MCF 10A (cell line): ENCODE data around the gene THRAP3. TPM values are rescaled to one million over a fixed set of nuclear protein-coding genes. Genes with fewer than 3 reads are reported as not detected.
A peak's percentile ranks its signal among the peaks of the same experiment; 100 is the strongest.

ENCODE experiments used
- BruUV-seq: library from RNA; stranded (reverse); fragments of 400-500 nt; replicated peaks from 2 replicates; lab custom pipeline; 2021; lab: Mats Ljungman, UMichigan
- CTCF ChIA-PET: fragments of 300-600 bp; sonication (Branson Sonifier 250); formaldehyde crosslinking; extraction: SDS; loops from one replicate; lab custom pipeline; 2021; ENCODE audit warnings: antibody characterized with exemption, inconsistent platforms; lab: Yijun Ruan, JAX
- POLR2A ChIA-PET: fragments of 300-600, 350-650 bp; sonication (Branson Sonifier 250); formaldehyde crosslinking; extraction: SDS; loops from one replicate; lab custom pipeline; 2020; ENCODE audit warnings: antibody characterized with exemption, inconsistent platforms; lab: Yijun Ruan, JAX
- DNase-seq: peaks from one replicate; pipeline ENCODE4 v3.0.0-alpha.2; 2018; ENCODE audit not compliant: unreplicated experiment
- H3K27ac Mint-ChIP-seq: one replicate; pipeline ENCODE4 v1.8.0; 2022; ENCODE audit warnings: mild to moderate bottlenecking, low read depth, mixed read lengths; ENCODE audit not compliant: unreplicated experiment
- H3K27me3 Mint-ChIP-seq: one replicate; pipeline ENCODE4 v1.8.0; 2022; ENCODE audit warnings: mixed read lengths; ENCODE audit not compliant: insufficient read depth, unreplicated experiment
- H3K36me3 Mint-ChIP-seq: one replicate; pipeline ENCODE4 v1.8.0; 2022; ENCODE audit warnings: mild to moderate bottlenecking, moderate library complexity, mixed read lengths; ENCODE audit not compliant: insufficient read depth, unreplicated experiment
- H3K4me1 Mint-ChIP-seq: one replicate; pipeline ENCODE4 v1.8.0; 2022; ENCODE audit warnings: mixed read lengths; ENCODE audit not compliant: insufficient read depth, unreplicated experiment
- H3K4me3 Mint-ChIP-seq: one replicate; pipeline ENCODE4 v1.8.0; 2022; ENCODE audit warnings: mild to moderate bottlenecking, moderate library complexity, mixed read lengths; ENCODE audit not compliant: unreplicated experiment
- H3K9me3 Mint-ChIP-seq: one replicate; pipeline ENCODE4 v1.8.0; 2022; ENCODE audit warnings: mixed read lengths; ENCODE audit not compliant: unreplicated experiment
- CTCF ChIP-seq: fragments of 200-600 bp; IDR thresholded peaks from one replicate; pipeline ENCODE4 v1.8.0; 2022; ENCODE audit warnings: antibody characterized with exemption, mild to moderate bottlenecking; ENCODE audit not compliant: unreplicated experiment
- intact Hi-C: fragments of 100-400 bp; cut with micrococcal nuclease; formaldehyde crosslinking; loops from 2 replicates; pipeline ENCODE4 v1.14.1; 2022
- total RNA-seq: library from RNA; stranded (reverse); gene quantifications from 2 replicates; pipeline ENCODE4 v1.2.3, GENCODE V29; 2022

The THRAP3 gene
- total RNA-seq, 1 experiment from 2014 or later = 92.2 TPM

DNA sequence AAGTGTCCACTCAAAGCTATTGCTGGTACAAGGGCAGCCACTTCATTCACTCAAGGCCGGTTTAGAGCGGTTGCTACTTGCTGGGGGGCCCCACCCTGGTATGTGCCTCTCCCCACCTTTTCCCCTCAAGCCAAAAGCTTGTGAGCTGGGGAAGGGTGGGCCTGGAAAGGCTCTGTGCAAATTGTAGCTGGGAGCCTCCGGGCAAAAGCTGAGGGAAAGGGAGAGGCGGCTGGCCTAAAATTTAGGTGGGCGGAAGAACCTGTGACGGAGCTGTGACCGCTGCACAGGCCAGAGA, 81.6 kb downstream of the THRAP3 start:
- DNase-seq = peak; percentile 56

DNA sequence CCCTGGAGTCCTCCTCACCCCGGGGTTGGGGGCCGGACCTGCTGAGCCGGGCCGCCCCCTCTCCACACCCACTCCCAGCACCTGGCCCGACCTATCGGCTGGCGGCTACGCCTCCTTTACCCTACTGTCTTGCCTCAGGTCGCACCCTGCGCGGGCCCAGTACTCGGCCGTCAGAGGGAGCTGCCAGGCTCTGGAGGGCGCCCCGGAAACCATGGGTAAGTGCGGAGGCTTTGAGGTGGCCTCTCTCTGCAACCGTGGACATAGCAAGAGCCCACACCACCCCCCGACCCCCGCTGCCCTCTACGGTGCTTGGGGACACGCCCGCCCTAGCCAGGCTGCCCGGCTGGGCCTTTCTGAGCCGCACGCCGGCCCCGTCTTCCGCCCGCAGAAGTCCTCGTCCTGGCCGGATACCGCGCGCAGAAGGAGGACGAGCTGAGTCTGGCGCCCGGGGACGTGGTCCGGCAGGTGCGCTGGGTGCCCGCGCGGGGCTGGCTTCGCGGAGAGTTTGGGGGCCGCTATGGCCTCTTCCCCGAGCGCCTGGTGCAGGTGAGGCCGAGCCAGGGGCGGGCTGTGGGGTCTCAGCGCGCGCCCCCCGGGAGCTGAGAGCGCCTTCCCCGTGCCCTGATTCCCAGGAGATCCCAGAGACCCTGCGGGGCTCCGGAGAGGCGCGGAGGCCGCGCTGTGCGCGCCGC, 82.1 kb downstream of the THRAP3 start, which contains the start of gene SH3D21:
TSS of gene SH3D21 (plus strand) at position 159 of the 692 bp plus-strand sequence. CDS start at position 212, 53 bp downstream.
- H3K36me3 Mint-ChIP-seq = peaks cover 68% of the 10 kb centered on the region
- no peaks in the 10 kb centered on the region for H3K9me3 Mint-ChIP-seq
- intact Hi-C loops = loop anchor here (2.0 kb wide), 1 partner anchor 114 kb away; no protein-coding TSS in a partner anchor
- TF ChIP-seq CTCF = peak; percentile 24
- peak; percentile 77 for DNase-seq
- H3K27ac Mint-ChIP-seq = peak within 1 kb of the TSS; percentile 49
- BruUV-seq = no TSS peak
- ChIA-PET POLR2A (interaction anchor here (0.6 to 3.0 kb wide), 20 partner anchors 8 to 387 kb away, joined by 3 to 18 read pairs (median 4); partner anchors contain the start of genes EVA1B, LSM10, THRAP3 and TRAPPC3), CTCF (interaction anchor here (0.5 to 2.2 kb wide), 18 partner anchors 12 to 129 kb away, joined by 3 to 18 read pairs (median 4); partner anchors contain the start of gene LSM10)
- H3K27me3 Mint-ChIP-seq = no peaks in the 10 kb centered on the region
- H3K4me3 Mint-ChIP-seq = peak within 1 kb of the TSS; percentile 72
- H3K4me1 Mint-ChIP-seq = peaks cover 6% of the 10 kb centered on the region

More for the DNA sequence above, 81.6 kb downstream of the THRAP3 start:
- peaks cover 6% of the 10 kb centered on the region for H3K4me1 Mint-ChIP-seq
- H3K4me3 Mint-ChIP-seq = peak overlapping the region; percentile 72
- H3K27me3 Mint-ChIP-seq = no peaks in the 10 kb centered on the region
- H3K9me3 Mint-ChIP-seq = no peaks in the 10 kb centered on the region
- peak overlapping the region; percentile 49 for H3K27ac Mint-ChIP-seq
- peaks cover 70% of the 10 kb centered on the region for H3K36me3 Mint-ChIP-seq
- POLR2A ChIA-PET = interaction anchor here (0.6 to 3.0 kb wide), 14 partner anchors 11 to 386 kb away, joined by 3 to 18 read pairs (median 4); partner anchors contain the start of genes THRAP3 and TRAPPC3
- BruUV-seq = no TSS peak
- intact Hi-C loops = loop anchor here (2.0 kb wide), 1 partner anchor 115 kb away; no protein-coding TSS in a partner anchor
- TF ChIP-seq CTCF = no peak
- CTCF ChIA-PET = interaction anchor here (0.9 to 2.2 kb wide), 10 partner anchors 13 to 118 kb away, joined by 3 to 18 read pairs (median 4); partner anchors contain the start of gene LSM10

DNA sequence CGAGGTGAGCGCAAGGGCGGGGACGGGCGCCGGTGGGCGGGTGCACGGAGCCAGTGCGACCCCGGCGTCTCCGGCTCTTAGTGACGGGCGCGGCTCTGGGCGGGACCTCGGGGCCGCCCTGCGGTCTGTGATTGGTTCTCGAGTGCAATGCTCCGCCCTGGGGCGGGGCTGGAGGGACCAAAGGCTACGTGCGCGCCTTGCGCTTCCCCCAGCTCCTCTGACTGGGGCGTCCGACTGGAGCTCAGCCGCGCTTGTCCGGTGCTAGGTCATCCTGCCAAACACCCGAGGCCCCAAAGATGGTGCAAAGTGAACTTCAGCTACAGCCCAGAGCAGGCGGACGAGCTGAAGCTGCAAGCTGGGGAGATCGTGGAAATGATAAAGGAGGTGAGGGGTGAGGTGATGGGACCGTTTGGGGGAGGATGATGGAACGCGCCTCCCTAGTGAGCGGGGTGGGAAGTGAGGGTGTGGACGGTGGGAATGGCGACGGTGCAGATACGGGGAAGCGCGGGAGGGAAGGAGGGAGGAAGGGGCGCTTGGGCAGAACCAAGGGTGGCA, 82.7 kb downstream of the THRAP3 start:
- Mint-ChIP-seq H3K36me3 (peaks cover 66% of the 10 kb centered on the region), H3K9me3 (no peaks in the 10 kb centered on the region), H3K4me3 (peak overlapping the region; percentile 72), H3K27ac (no peak overlapping the region), H3K27me3 (no peaks in the 10 kb centered on the region), H3K4me1 (peaks cover 6% of the 10 kb centered on the region)
- CTCF ChIA-PET = interaction anchor here (0.5 to 2.2 kb wide), 17 partner anchors 12 to 128 kb away, joined by 3 to 18 read pairs (median 3); partner anchors contain the start of gene LSM10
- no peak for TF ChIP-seq CTCF
- intact Hi-C loops = loop anchor here (2.0 kb wide), 1 partner anchor 114 kb away; no protein-coding TSS in a partner anchor
- DNase-seq = peak; percentile 93
- no TSS peak for BruUV-seq
- POLR2A ChIA-PET = interaction anchor here (0.9 to 3.0 kb wide), 14 partner anchors 9 to 158 kb away, joined by 3 to 18 read pairs (median 5); partner anchors contain the start of genes EVA1B, LSM10, THRAP3 and TRAPPC3
